ENCODE data around the gene PHF3.

DNA sequence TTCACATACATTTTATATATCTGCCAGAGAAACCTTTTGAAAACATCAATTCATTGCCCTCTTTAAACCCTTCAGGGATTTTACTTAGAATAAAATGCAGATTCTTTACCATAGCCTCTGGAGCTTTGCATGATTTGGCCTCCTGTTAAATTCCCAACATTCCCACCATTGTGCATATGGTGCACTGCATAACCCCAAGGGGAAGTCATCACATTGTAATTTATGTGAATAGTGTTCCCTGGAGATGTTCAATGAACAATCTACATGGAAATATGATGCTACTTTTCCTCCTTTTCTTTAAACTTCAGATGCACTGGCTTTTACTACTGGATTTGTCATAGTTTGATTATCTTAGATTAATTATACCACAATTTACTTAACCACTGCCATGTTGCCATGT lies 94.7 kb downstream of the PHF3 start:
- TF ChIP-seq CTCF (IDR thresholded peaks at IDR 0.05) = no peak
- no peak for TF ChIP-seq POLR2AphosphoS5 (IDR thresholded peaks at IDR 0.05)
- no peak for TF ChIP-seq EP300 (IDR thresholded peaks at IDR 0.05)
- TF ChIP-seq POLR2A (IDR thresholded peaks at IDR 0.05) = no peak

All from gastroesophageal sphincter (tissue), 3 donors.